Measurements from ENCODE around the gene FOXO3.

Gene FOXO3

DNA sequence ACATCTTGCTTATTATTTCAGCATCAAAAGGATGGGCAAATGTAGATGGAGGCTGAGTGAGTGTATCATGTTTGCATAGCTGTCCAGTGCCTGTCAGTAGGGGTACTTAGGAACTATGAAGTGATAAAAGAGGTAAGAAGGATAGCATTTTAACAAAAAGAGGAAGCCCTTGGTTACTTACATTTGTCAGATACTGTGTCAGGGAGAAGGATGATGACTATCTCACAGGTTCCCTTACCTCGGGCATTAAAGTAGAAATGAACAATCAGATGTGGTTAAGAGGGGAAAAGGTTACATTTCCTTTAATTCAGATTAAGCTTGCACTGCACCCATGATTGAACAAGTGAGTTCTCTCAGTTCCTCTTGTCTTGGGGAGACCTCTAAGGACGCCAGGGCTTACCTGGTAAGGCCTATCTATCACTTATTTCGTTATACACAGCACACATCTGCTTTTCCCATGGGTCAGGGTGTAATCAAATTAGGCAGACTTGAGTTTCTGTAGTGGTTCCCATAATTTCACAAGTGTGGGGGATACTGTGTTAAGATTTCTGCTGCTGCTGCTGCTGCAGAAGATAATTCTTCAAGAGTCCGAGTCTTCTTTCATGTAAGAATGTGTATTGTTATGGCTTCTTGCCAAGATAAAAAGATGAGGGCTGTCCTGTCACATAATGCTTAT is 4.5 kb downstream of the FOXO3 start:
- H3K14ac ChIP-seq (ENCODE audit: low read length in 2 of 2): no peak overlapping the region
- WGBS: 21% methylated on average over 2 of the region's 4 CpGs
- H2AFZ ChIP-seq (ENCODE audit: low read depth, low read length): no peak overlapping the region
- H3K4me2 ChIP-seq (ENCODE audit: low read length, poor library complexity, severe bottlenecking): peak overlapping the region; percentile 8
- no peak overlapping the region for H3K4ac ChIP-seq (ENCODE audit: low read depth in 1 of 2, low read length in 2 of 2)
- H2BK15ac ChIP-seq (ENCODE audit: low read depth, poor library complexity, severe bottlenecking): no peak overlapping the region
- no peak overlapping the region for H3K23ac ChIP-seq (ENCODE audit: low read length in 2 of 2)
- H3K18ac ChIP-seq (ENCODE audit: low read depth in 1 of 2, low read length in 2 of 2): peak overlapping the region in 1 of 2 experiments; percentile 34
- peak overlapping the region in 1 of 2 experiments; percentile 71 for H2BK12ac ChIP-seq (ENCODE audit: low read length in 2 of 2)
- H3K4me1 ChIP-seq (ENCODE audit: control insufficient read depth, insufficient read depth, low read depth, low read length): peaks cover 7% of the 10 kb centered on the region
- no peaks in the 10 kb centered on the region for H3K9me3 ChIP-seq (ENCODE audit: control insufficient read depth, low read length)
- H4K8ac ChIP-seq (ENCODE audit: low read length): no peak overlapping the region
- no peak overlapping the region for H2BK5ac ChIP-seq (ENCODE audit: low read depth, low read length, poor library complexity, severe bottlenecking)
- DNase-seq: peak; percentile 36
- no peak overlapping the region for H2BK120ac ChIP-seq (ENCODE audit: low read depth, low read length)
- H3K27ac ChIP-seq (ENCODE audit: low read length, poor library complexity, severe bottlenecking): peak overlapping the region; percentile 75
- H4K91ac ChIP-seq (ENCODE audit: low read length): no peak overlapping the region
- H2AK5ac ChIP-seq (ENCODE audit: low read length, severe bottlenecking): peak overlapping the region; percentile 18
- peaks cover under 1% of the 10 kb centered on the region for H3K79me1 ChIP-seq (replicated peaks; ENCODE audit: low read length, poor library complexity, severe bottlenecking)
- H3K27me3 ChIP-seq (ENCODE audit: control insufficient read depth in 1 of 2, insufficient read depth in 1 of 2, low read length in 2 of 2): no peaks in the 10 kb centered on the region
- H3K4me3 ChIP-seq (ENCODE audit: insufficient read depth in 1 of 2, low read depth in 1 of 2, low read length in 2 of 2): peak overlapping the region in 1 of 2 experiments; percentile 55
- peak overlapping the region; percentile 97 for H3K9ac ChIP-seq (ENCODE audit: low read length)
- peaks cover 17 to 24% of the 10 kb centered on the region in 2 experiments for H3K36me3 ChIP-seq (ENCODE audit: control insufficient read depth in 1 of 2, insufficient read depth in 2 of 2, low read depth in 1 of 2, low read length in 2 of 2)

- Histone ChIP-seq H3K4me2 (ENCODE audit: low read length, poor library complexity, severe bottlenecking) (no peak overlapping the region), H3K9ac (ENCODE audit: low read length) (peak overlapping the region; percentile 97), H2BK12ac (ENCODE audit: low read length in 2 of 2) (no peak overlapping the region), H4K8ac (ENCODE audit: low read length) (no peak overlapping the region), H3K9me3 (ENCODE audit: control insufficient read depth, low read length) (no peaks in the 10 kb centered on the region), H3K4ac (ENCODE audit: low read depth in 1 of 2, low read length in 2 of 2) (no peak overlapping the region), H2BK5ac (ENCODE audit: low read depth, low read length, poor library complexity, severe bottlenecking) (no peak overlapping the region), H2BK120ac (ENCODE audit: low read depth, low read length) (no peak overlapping the region), H3K27me3 (ENCODE audit: control insufficient read depth in 1 of 2, insufficient read depth in 1 of 2, low read length in 2 of 2) (no peaks in the 10 kb centered on the region), H3K14ac (ENCODE audit: low read length in 2 of 2) (no peak overlapping the region), H3K4me1 (ENCODE audit: control insufficient read depth, insufficient read depth, low read depth, low read length) (peaks cover 7% of the 10 kb centered on the region), H2AFZ (ENCODE audit: low read depth, low read length) (no peak overlapping the region), H2BK15ac (ENCODE audit: low read depth, poor library complexity, severe bottlenecking) (no peak overlapping the region), H3K23ac (ENCODE audit: low read length in 2 of 2) (no peak overlapping the region), H3K27ac (ENCODE audit: low read length, poor library complexity, severe bottlenecking) (no peak overlapping the region), H4K91ac (ENCODE audit: low read length) (no peak overlapping the region), H3K4me3 (ENCODE audit: insufficient read depth in 1 of 2, low read depth in 1 of 2, low read length in 2 of 2) (peak overlapping the region in 1 of 2 experiments; percentile 11), H2AK5ac (ENCODE audit: low read length, severe bottlenecking) (no peak overlapping the region), H3K18ac (ENCODE audit: low read depth in 1 of 2, low read length in 2 of 2) (no peak overlapping the region), H3K79me1 (replicated peaks; ENCODE audit: low read length, poor library complexity, severe bottlenecking) (peaks cover 2% of the 10 kb centered on the region), H3K36me3 (ENCODE audit: control insufficient read depth in 1 of 2, insufficient read depth in 2 of 2, low read depth in 1 of 2, low read length in 2 of 2) (peaks cover 19 to 31% of the 10 kb centered on the region in 2 experiments)
- WGBS: 0% methylated on average over 1 of the region's 4 CpGs
- peak; percentile 83 for DNase-seq
These were observed 5.2 kb downstream of the FOXO3 start for GRCh38 chr6:108565893-108566292.

- Histone ChIP-seq H2AFZ (ENCODE audit: low read depth, low read length) (no peak overlapping the region), H3K4me3 (ENCODE audit: insufficient read depth in 1 of 2, low read depth in 1 of 2, low read length in 2 of 2) (peak overlapping the region in 1 of 2 experiments; percentile 11), H3K4me2 (ENCODE audit: low read length, poor library complexity, severe bottlenecking) (no peak overlapping the region), H3K23ac (ENCODE audit: low read length in 2 of 2) (no peak overlapping the region), H3K4ac (ENCODE audit: low read depth in 1 of 2, low read length in 2 of 2) (no peak overlapping the region), H3K79me1 (replicated peaks; ENCODE audit: low read length, poor library complexity, severe bottlenecking) (peaks cover 3% of the 10 kb centered on the region), H2BK15ac (ENCODE audit: low read depth, poor library complexity, severe bottlenecking) (no peak overlapping the region), H3K9ac (ENCODE audit: low read length) (peak overlapping the region; percentile 97), H3K36me3 (ENCODE audit: control insufficient read depth in 1 of 2, insufficient read depth in 2 of 2, low read depth in 1 of 2, low read length in 2 of 2) (peaks cover 19 to 36% of the 10 kb centered on the region in 2 experiments), H3K27me3 (ENCODE audit: control insufficient read depth in 1 of 2, insufficient read depth in 1 of 2, low read length in 2 of 2) (no peaks in the 10 kb centered on the region), H4K8ac (ENCODE audit: low read length) (no peak overlapping the region), H2BK12ac (ENCODE audit: low read length in 2 of 2) (no peak overlapping the region), H2AK5ac (ENCODE audit: low read length, severe bottlenecking) (no peak overlapping the region), H2BK120ac (ENCODE audit: low read depth, low read length) (no peak overlapping the region), H2BK5ac (ENCODE audit: low read depth, low read length, poor library complexity, severe bottlenecking) (no peak overlapping the region), H3K4me1 (ENCODE audit: control insufficient read depth, insufficient read depth, low read depth, low read length) (peaks cover 7% of the 10 kb centered on the region), H3K14ac (ENCODE audit: low read length in 2 of 2) (no peak overlapping the region), H3K9me3 (ENCODE audit: control insufficient read depth, low read length) (no peaks in the 10 kb centered on the region), H3K27ac (ENCODE audit: low read length, poor library complexity, severe bottlenecking) (no peak overlapping the region), H4K91ac (ENCODE audit: low read length) (no peak overlapping the region), H3K18ac (ENCODE audit: low read depth in 1 of 2, low read length in 2 of 2) (no peak overlapping the region)
- no peak for DNase-seq
These were observed 5.7 kb downstream of the FOXO3 start for GRCh38 chr6:108566406-108566805.

- H2AFZ ChIP-seq (ENCODE audit: low read depth, low read length): no peak overlapping the region
- no peak overlapping the region for H3K18ac ChIP-seq (ENCODE audit: low read depth in 1 of 2, low read length in 2 of 2)
These were observed 7.4 kb downstream of the FOXO3 start for GRCh38 chr6:108568101-108568500.

More at GRCh38 chr6:108568101-108568500, 7.4 kb downstream of the FOXO3 start:
- H3K23ac ChIP-seq (ENCODE audit: low read length in 2 of 2): no peak overlapping the region
- H3K36me3 ChIP-seq (ENCODE audit: control insufficient read depth in 1 of 2, insufficient read depth in 2 of 2, low read depth in 1 of 2, low read length in 2 of 2): peaks cover 19 to 49% of the 10 kb centered on the region in 2 experiments
- H3K9me3 ChIP-seq (ENCODE audit: control insufficient read depth, low read length): no peaks in the 10 kb centered on the region
- no peak overlapping the region for H2BK12ac ChIP-seq (ENCODE audit: low read length in 2 of 2)
- no peak overlapping the region for H3K4ac ChIP-seq (ENCODE audit: low read depth in 1 of 2, low read length in 2 of 2)
- no peak overlapping the region for H3K9ac ChIP-seq (ENCODE audit: low read length)
- no peak overlapping the region for H3K4me2 ChIP-seq (ENCODE audit: low read length, poor library complexity, severe bottlenecking)
- no peak overlapping the region for H3K14ac ChIP-seq (ENCODE audit: low read length in 2 of 2)
- H2BK5ac ChIP-seq (ENCODE audit: low read depth, low read length, poor library complexity, severe bottlenecking): no peak overlapping the region
- H4K8ac ChIP-seq (ENCODE audit: low read length): no peak overlapping the region
- H3K27ac ChIP-seq (ENCODE audit: low read length, poor library complexity, severe bottlenecking): no peak overlapping the region
- H3K4me1 ChIP-seq (ENCODE audit: control insufficient read depth, insufficient read depth, low read depth, low read length): peaks cover 5% of the 10 kb centered on the region
- no peak overlapping the region for H3K4me3 ChIP-seq (ENCODE audit: insufficient read depth in 1 of 2, low read depth in 1 of 2, low read length in 2 of 2)
- no peak overlapping the region for H2BK120ac ChIP-seq (ENCODE audit: low read depth, low read length)
- no peak overlapping the region for H4K91ac ChIP-seq (ENCODE audit: low read length)
- H3K27me3 ChIP-seq (ENCODE audit: control insufficient read depth in 1 of 2, insufficient read depth in 1 of 2, low read length in 2 of 2): no peaks in the 10 kb centered on the region
- no peak overlapping the region for H2BK15ac ChIP-seq (ENCODE audit: low read depth, poor library complexity, severe bottlenecking)
- no peak overlapping the region for H2AK5ac ChIP-seq (ENCODE audit: low read length, severe bottlenecking)
- DNase-seq: no peak
- H3K79me1 ChIP-seq (replicated peaks; ENCODE audit: low read length, poor library complexity, severe bottlenecking): peaks cover 11% of the 10 kb centered on the region
- WGBS: 95% methylated on average over 4 of the region's 5 CpGs
